Measurements from ENCODE around the gene IFRD2.
A peak's percentile ranks its signal among the peaks of the same experiment; 100 is the strongest.

IFRD2 gene

GRCh38 chr3:50327943-50328691, 35.9 kb upstream of the IFRD2 start, which contains the start of gene TUSC2:
TUSC2 (minus strand) TSS chr3:50328223; CDS start chr3:50328099, 124 bp downstream.
- peak within 1 kb of the TSS; percentile 94 for H3K27ac Mint-ChIP-seq
- H3K4me3 Mint-ChIP-seq, result peak within 1 kb of the TSS; percentile 89
- H3K4me1 Mint-ChIP-seq (ENCODE audit: low read depth), result peaks cover 34% of the 10 kb centered on the region
- peaks cover 87% of the 10 kb centered on the region for H3K36me3 Mint-ChIP-seq (ENCODE audit: low read depth)
- DNase-seq, result peak; percentile 94
- H3K27me3 Mint-ChIP-seq, result no peaks in the 10 kb centered on the region
- no peaks in the 10 kb centered on the region for H3K9me3 Mint-ChIP-seq

GRCh38 chr3:50327129-50327528, 34.9 kb upstream of the IFRD2 start:
- peak overlapping the region; percentile 80 for H3K27ac Mint-ChIP-seq
- no peak for DNase-seq
- no peaks in the 10 kb centered on the region for H3K27me3 Mint-ChIP-seq
- H3K4me1 Mint-ChIP-seq (ENCODE audit: low read depth), result peaks cover 33% of the 10 kb centered on the region
- H3K9me3 Mint-ChIP-seq, result no peaks in the 10 kb centered on the region
- H3K4me3 Mint-ChIP-seq, result peak overlapping the region; percentile 89
- peaks cover 77% of the 10 kb centered on the region for H3K36me3 Mint-ChIP-seq (ENCODE audit: low read depth)

- Mint-ChIP-seq H3K4me1 (ENCODE audit: low read depth) (peaks cover 33% of the 10 kb centered on the region), H3K27ac (peak overlapping the region; percentile 40), H3K36me3 (ENCODE audit: low read depth) (peaks cover 68% of the 10 kb centered on the region), H3K9me3 (no peaks in the 10 kb centered on the region), H3K27me3 (no peaks in the 10 kb centered on the region), H3K4me3 (peak overlapping the region; percentile 89)
- no peak for DNase-seq
Measured at GRCh38 chr3:50326182-50326541, 33.9 kb upstream of the IFRD2 start.

DNA sequence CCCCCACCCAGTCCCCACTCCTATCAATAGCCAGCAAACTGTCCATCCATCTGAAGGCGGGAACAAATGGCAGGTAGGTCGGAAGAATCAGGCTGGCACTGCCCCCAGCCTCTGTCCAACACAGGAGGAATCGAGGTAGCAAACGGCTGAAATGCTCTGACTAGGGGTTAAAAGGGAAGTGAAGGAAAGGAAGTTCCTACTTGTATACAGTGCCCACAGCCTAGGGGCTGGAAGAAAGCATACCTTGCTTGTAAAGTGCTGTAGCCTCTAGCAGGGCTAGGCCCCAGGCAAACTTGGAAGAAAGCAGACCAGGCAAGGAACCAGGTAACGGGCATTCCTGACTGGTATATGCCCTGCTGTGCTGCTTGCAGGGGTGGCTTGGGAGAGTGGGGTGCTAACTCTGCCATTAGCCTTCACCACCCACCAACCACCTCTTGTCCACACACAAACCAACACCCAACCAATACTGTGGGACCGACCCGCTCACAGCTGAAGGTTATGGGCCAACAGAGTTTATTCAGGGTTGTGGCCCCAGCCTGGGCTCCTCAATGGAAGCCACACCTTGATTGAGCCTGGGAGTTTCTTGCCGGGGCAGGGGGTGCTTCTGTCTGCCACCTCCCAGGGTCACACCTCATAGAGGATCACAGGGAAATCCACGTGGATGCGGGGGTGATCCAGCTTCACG, 33.4 kb upstream of the IFRD2 start:
- Mint-ChIP-seq H3K4me1 (ENCODE audit: low read depth) (peaks cover 34% of the 10 kb centered on the region), H3K9me3 (no peaks in the 10 kb centered on the region), H3K36me3 (ENCODE audit: low read depth) (peaks cover 64% of the 10 kb centered on the region), H3K27me3 (no peaks in the 10 kb centered on the region), H3K4me3 (no peak overlapping the region), H3K27ac (peak overlapping the region; percentile 67)
- DNase-seq, result no peak

DNA sequence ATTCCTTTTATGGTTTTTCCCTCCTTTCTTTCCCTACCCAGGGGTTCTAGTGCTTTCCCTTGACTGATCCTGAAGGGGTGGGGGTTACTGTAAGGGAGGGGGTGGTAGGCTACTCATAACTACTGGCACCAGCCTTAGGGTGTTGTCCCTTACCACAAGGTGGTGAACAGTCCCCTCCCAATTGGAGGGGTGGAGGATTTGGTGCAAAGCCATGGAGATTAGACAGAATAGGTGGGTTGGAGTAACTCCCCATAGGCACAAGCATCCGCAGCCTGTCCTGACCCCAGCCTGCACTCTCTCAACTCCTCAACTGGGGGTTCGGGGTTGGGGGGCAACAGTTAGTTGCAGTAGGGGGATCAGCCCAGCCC, 32.9 kb upstream of the IFRD2 start:
- no peaks in the 10 kb centered on the region for H3K9me3 Mint-ChIP-seq
- no peak for DNase-seq

GRCh38 chr3:50324351-50325112, 32.3 kb upstream of the IFRD2 start:
- H3K27ac Mint-ChIP-seq, result peak overlapping the region; percentile 67
- H3K27me3 Mint-ChIP-seq, result no peaks in the 10 kb centered on the region
- H3K36me3 Mint-ChIP-seq (ENCODE audit: low read depth), result peaks cover 59% of the 10 kb centered on the region
- H3K9me3 Mint-ChIP-seq, result no peaks in the 10 kb centered on the region
- H3K4me1 Mint-ChIP-seq (ENCODE audit: low read depth), result peaks cover 45% of the 10 kb centered on the region
- peak; percentile 74 for DNase-seq
- H3K4me3 Mint-ChIP-seq, result no peak overlapping the region

More for the DNA sequence above, 32.9 kb upstream of the IFRD2 start:
- Mint-ChIP-seq H3K36me3 (ENCODE audit: low read depth) (peaks cover 60% of the 10 kb centered on the region), H3K4me1 (ENCODE audit: low read depth) (peaks cover 39% of the 10 kb centered on the region), H3K27me3 (no peaks in the 10 kb centered on the region), H3K27ac (peak overlapping the region; percentile 67), H3K4me3 (no peak overlapping the region)

- H3K4me3 Mint-ChIP-seq, result no peak overlapping the region
- H3K27me3 Mint-ChIP-seq, result no peaks in the 10 kb centered on the region
- peak overlapping the region; percentile 71 for H3K27ac Mint-ChIP-seq
- H3K36me3 Mint-ChIP-seq (ENCODE audit: low read depth), result peaks cover 60% of the 10 kb centered on the region
- peaks cover 49% of the 10 kb centered on the region for H3K4me1 Mint-ChIP-seq (ENCODE audit: low read depth)
- H3K9me3 Mint-ChIP-seq, result no peaks in the 10 kb centered on the region
- no peak for DNase-seq
Measured at GRCh38 chr3:50323614-50324199, 31.5 kb upstream of the IFRD2 start.

GRCh38 chr3:50323092-50323600, 30.9 kb upstream of the IFRD2 start:
- no peak for DNase-seq
- H3K27ac Mint-ChIP-seq, result peak overlapping the region; percentile 71
- H3K9me3 Mint-ChIP-seq, result no peaks in the 10 kb centered on the region
- peaks cover 60% of the 10 kb centered on the region for H3K36me3 Mint-ChIP-seq (ENCODE audit: low read depth)
- H3K4me3 Mint-ChIP-seq, result no peak overlapping the region
- peaks cover 49% of the 10 kb centered on the region for H3K4me1 Mint-ChIP-seq (ENCODE audit: low read depth)
- no peaks in the 10 kb centered on the region for H3K27me3 Mint-ChIP-seq

- peak within 1 kb of the TSS; percentile 98 for H3K27ac Mint-ChIP-seq
- H3K27me3 Mint-ChIP-seq, result no peaks in the 10 kb centered on the region
- H3K4me3 Mint-ChIP-seq, result peak within 1 kb of the TSS; percentile 83
- H3K4me1 Mint-ChIP-seq (ENCODE audit: low read depth), result peaks cover 48% of the 10 kb centered on the region
- DNase-seq, result no peak
- peaks cover 62% of the 10 kb centered on the region for H3K36me3 Mint-ChIP-seq (ENCODE audit: low read depth)
- H3K9me3 Mint-ChIP-seq, result no peaks in the 10 kb centered on the region
Measured at GRCh38 chr3:50322386-50323091, 30.3 kb upstream of the IFRD2 start, which contains the start of gene HYAL2. HYAL2 (minus strand) TSS chr3:50322745; CDS start chr3:50320489, 2,256 bp downstream.

GRCh38 chr3:50322115-50322385, 29.8 kb upstream of the IFRD2 start:
- Mint-ChIP-seq H3K4me1 (ENCODE audit: low read depth) (peaks cover 49% of the 10 kb centered on the region), H3K4me3 (peak overlapping the region; percentile 83)

GRCh38 chr3:50321336-50322114, 29.3 kb upstream of the IFRD2 start:
- Mint-ChIP-seq H3K4me1 (ENCODE audit: low read depth) (peaks cover 50% of the 10 kb centered on the region), H3K9me3 (no peaks in the 10 kb centered on the region), H3K36me3 (ENCODE audit: low read depth) (peaks cover 59% of the 10 kb centered on the region), H3K4me3 (peak overlapping the region; percentile 83), H3K27ac (peak overlapping the region; percentile 98), H3K27me3 (no peaks in the 10 kb centered on the region)
- DNase-seq, result peak; percentile 94

More at GRCh38 chr3:50322115-50322385, 29.8 kb upstream of the IFRD2 start:
- no peak for DNase-seq
- H3K9me3 Mint-ChIP-seq, result no peaks in the 10 kb centered on the region
- H3K27ac Mint-ChIP-seq, result peak overlapping the region; percentile 98
- peaks cover 61% of the 10 kb centered on the region for H3K36me3 Mint-ChIP-seq (ENCODE audit: low read depth)
- H3K27me3 Mint-ChIP-seq, result no peaks in the 10 kb centered on the region

DNA sequence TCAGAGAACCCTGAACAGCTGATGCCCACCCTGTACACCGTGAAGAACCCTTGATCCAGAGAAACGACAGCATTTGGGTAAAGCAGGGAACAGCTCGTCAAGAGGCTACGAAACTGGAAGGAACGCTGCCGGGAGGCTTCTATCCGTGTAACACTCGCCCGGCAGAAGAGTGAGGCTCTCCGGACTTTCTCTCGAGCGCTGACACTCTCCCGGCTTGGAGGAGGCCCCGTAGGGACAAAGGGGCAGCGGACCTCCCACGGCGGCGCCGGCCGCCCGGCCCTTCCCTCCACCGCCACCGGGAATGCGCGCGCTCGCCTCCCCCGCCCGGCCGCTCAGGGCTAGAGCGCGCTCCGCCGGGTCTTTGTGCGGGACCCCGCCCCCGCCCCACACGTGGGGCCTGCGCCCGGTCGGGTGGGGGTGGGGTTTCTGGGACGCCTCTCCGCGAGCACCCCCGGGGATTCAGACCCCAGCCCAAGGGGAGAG, 28.7 kb upstream of the IFRD2 start:
- peaks cover 57% of the 10 kb centered on the region for H3K36me3 Mint-ChIP-seq (ENCODE audit: low read depth)
- no peaks in the 10 kb centered on the region for H3K27me3 Mint-ChIP-seq
- H3K27ac Mint-ChIP-seq, result peak overlapping the region; percentile 87
- no peak for DNase-seq
- H3K9me3 Mint-ChIP-seq, result no peaks in the 10 kb centered on the region
- peak overlapping the region; percentile 88 for H3K4me3 Mint-ChIP-seq
- peaks cover 50% of the 10 kb centered on the region for H3K4me1 Mint-ChIP-seq (ENCODE audit: low read depth)
